ENCODE data around the gene IDI1.
"Not testable (repeated sequence)": the region's sequence is repeated elsewhere in the genome, so short reads cannot be mapped to it uniquely, and the experiment has no call there.

Gene IDI1

DNA sequence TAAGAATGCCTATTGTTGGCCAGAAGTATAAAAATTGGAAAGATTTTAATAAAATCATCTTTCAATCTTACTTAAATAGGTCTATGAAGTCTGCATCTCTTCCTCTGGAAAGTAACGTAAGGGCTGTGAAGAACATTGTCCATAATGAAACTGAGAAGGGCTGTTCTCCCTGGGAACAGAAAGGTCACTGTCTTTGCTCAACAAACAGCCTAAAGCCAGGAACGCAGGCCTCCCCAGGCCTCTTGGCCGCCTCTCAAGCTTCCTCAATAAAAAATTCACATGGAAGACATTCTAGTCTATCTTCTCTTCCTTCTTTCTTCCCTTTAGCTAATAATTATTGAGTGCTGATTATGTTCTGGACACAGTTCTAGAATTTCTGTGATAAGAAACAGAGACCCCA, 14.2 kb downstream of the IDI1 start:
- DNase-seq (ENCODE audit: low read depth), result no peak

DNA sequence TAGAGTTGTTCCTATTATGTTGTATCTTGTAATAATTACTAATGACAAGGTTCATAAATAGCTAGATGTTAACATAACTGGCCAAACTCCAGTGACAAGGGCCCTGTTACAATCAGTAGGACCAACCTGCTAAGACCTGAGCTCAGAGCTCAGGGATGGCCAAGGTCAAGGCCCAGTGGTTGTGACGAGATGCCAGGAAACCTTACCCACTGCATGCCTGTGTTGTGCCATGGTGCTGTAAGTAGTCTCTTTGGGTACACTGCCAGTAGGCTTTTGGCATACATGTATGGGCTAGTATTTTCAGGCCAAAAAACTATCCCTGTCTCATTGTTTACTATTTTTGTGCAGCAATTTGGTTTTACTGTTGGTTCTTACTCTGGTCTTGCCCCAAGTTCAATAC, 15.3 kb downstream of the IDI1 start:
- no peak for DNase-seq (ENCODE audit: low read depth)

GRCh38 chr10:1029838-1030237, 19.1 kb downstream of the IDI1 start:
- DNase-seq (ENCODE audit: low read depth), result no peak

DNA sequence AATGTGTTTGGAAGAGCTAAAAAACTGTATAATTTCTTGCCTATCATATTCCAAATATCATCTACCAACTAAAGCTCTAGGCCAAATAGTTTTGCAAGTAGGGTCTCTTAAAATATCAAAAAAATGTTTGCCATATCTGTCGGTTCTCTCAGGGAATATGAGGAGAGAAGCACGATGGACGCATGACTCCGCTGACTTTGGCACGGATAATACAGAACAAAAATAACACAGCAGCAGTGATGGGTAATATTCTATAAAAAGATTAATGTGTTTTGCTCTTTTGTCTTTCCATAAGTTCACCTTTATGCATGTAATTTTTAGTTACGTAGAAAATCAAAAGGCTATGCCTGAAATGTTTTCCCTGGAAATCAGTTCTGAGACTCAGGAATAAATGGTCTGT, 22.3 kb downstream of the IDI1 start:
- no peak for DNase-seq (ENCODE audit: low read depth)

GRCh38 chr10:1025683-1026082, 23.2 kb downstream of the IDI1 start, which contains the start of gene IDI2:
Gene IDI2, minus strand, starts transcription at chr10:1025859. Its CDS starts 1,136 bp downstream, at chr10:1024723.
- DNase-seq (ENCODE audit: low read depth), result no peak

GRCh38 chr10:1024103-1024502, 24.8 kb downstream of the IDI1 start:
- DNase-seq (ENCODE audit: low read depth), result no peak

GRCh38 chr10:1022413-1022812, 26.5 kb downstream of the IDI1 start:
- DNase-seq (ENCODE audit: low read depth), result no peak

DNA sequence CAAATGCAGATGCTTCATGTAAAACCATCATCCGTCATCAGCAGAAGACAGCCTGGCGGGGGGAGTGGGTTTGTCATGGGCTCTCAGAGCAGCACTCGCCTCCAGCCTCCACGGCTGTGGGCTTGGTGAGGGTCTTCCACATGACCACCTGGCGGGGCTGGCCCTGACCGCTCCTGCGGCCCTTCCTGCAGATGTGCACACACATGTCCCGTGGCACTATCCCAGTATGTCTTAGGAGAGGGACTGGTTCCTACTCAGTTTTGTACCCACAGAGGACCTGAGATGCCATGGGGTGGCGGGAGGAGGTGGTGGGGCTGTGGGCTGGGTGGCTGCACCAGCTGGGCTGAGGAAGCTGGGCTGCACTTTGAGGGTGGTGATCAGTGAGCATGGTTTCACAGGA, 28.0 kb downstream of the IDI1 start:
- no peak for DNase-seq (ENCODE audit: low read depth)

DNA sequence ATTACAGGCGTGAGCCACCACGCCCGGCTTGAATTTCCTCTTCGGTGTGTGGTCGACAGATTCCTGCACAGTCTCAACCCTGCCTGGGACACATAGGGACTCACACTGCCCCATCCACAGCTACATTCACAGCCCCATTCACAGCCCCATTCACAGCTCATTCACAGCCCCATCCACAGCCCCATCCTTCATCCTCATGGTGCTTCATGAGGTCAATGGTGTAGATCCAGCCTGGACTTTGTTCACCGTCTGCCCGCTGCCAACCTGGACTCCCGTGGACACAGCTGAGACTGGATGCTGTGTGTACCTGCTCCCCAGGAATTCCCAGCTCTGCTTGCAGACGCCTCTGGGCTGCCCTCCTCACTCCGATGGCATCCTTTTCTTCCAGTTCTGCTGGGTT, 28.5 kb downstream of the IDI1 start:
- DNase-seq (ENCODE audit: low read depth), result no peak

- no peak for DNase-seq (ENCODE audit: low read depth)
Observed at GRCh38 chr10:1019362-1019761, 29.6 kb downstream of the IDI1 start.

- DNase-seq (ENCODE audit: low read depth), result no peak
Observed at GRCh38 chr10:1015688-1016087, 33.2 kb downstream of the IDI1 start.

DNA sequence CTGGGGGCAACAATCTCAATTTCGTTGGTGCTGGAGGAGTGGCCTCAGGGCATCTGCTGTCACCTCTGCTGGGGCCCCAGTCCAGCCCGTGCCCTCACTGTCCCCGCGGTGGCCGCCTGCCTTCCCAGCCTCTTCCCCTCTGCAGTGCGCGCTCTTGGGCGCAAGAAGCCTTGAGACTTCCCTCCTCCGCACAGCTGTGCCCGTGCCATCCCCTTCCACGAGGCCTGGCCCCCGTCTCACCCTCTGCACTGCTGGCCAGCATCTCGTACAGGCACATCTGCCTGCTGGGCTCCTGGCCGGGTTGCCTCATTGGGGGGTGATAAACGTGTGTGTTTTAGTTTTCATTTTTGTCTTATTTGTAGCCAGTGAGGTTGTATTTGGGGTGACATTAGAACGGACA, 37.2 kb downstream of the IDI1 start:
- no peak for DNase-seq (ENCODE audit: low read depth)

GRCh38 chr10:1010703-1011102, 38.2 kb downstream of the IDI1 start:
- DNase-seq (ENCODE audit: low read depth), result no peak

- DNase-seq (ENCODE audit: low read depth), result not testable (repeated sequence)
Observed at GRCh38 chr10:1009947-1010346, 39.0 kb downstream of the IDI1 start.

DNA sequence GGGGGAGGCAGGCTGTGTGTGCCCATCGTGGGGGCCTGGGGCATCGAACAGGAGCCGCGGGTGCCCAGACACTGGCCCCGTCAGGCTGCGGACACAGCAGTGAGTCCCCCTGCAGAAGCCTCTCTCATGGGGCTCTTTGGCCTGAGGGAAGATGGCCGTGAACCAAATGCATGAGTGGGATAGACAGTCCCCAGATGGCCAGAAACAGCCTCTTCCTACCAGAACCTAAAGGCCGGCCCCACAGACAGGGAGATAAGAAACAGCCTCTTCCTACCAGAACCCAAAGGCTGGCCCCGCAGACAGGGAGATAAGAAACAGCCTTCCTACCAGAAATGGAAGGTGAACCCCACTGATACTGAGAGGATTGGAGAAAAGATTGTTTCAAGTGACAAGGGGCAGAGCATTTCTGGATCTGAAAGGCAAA, 39.8 kb downstream of the IDI1 start:
- no peak for DNase-seq (ENCODE audit: low read depth)

- no peak for DNase-seq (ENCODE audit: low read depth)
Observed at GRCh38 chr10:1007583-1007982, 41.3 kb downstream of the IDI1 start.

DNA sequence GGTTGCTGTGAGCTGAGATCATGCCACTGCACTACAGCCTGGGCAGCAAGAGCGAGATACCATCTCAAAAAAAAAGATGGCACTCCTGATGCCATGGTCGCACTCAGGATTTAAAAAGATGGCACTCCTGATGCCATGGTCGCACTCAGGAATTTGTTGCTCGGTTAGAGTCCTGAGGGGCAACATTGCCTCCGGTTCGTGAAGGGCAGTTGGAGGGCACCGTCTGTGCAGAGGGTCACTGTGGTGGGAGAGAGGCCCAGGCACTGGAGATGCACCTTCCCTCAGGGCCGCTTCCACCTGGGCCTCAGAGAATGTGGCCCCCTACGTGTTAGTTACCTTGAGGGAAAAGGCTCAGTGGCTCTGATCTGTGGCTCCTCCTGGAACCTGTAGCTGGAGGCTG, 42.3 kb downstream of the IDI1 start:
- no peak for DNase-seq (ENCODE audit: low read depth)

DNA sequence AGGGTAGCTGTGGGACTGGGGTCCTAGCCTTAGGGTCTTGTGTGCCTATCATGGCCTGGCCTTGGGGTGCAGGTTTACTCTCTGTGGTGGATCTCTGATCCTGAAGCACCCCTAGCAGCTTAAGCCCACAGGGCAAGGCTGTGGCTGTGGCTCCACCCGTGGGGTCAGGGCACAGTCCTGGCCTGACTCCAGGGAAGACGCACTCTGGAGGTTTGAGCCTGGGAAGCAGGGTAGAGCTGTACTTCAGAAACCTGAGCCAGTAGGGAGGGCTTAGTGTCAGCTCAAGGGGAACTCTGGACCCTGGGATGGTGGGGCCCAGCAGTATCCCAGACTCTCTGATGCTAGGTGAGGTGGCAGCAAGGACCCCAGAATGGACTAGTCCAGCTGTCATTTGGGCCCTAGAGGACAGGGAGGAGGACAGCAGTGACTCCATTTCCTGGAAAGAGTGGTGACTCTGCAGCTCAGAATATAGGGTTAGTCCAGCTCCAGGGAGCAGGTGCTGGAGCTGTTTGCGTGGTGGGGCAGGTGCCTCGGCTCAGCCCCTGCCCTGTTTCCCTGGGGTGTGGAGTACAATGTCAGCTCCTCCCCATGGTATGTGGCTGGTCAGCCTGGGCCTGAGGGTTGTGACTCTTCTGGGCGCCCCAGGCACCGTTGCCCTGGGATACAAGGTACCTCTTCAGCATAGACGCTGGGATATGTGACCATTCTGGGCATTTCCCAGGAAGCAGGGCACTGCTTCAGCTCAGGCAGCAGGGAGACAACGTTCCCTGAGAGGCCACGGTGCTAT, 44.8 kb downstream of the IDI1 start:
- DNase-seq (ENCODE audit: low read depth), result no peak

DNA sequence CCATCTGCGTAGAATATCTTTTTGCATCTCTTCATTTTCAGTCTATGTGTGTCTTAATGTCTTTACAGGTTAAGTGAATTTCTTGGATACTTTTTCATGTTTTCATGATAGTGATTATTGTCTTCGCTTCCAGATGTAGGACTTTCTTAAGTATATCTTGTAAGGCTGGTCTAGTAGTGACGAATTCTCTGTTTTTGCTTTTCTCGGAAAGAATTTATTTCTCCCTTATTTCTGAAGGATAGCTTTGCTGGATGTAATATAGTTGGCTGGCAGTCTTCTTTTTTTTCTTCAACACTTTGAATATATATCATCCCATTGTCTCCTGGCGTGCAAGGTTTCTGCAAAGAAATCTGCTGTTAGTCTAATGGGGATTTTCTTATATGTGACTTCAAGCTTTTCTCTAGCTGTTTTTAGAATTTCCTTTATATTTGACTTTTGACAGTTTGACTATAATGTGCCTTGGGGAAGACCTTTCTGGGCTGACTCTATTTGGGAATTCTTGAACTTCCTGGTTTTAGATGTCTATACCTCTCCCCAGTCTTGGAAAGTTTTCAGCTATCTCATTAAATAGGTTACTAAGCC, 46.4 kb downstream of the IDI1 start:
- DNase-seq (ENCODE audit: low read depth), result no peak

- no peak for DNase-seq (ENCODE audit: low read depth)
Observed at GRCh38 chr10:997266-998022, 51.5 kb downstream of the IDI1 start.

DNA sequence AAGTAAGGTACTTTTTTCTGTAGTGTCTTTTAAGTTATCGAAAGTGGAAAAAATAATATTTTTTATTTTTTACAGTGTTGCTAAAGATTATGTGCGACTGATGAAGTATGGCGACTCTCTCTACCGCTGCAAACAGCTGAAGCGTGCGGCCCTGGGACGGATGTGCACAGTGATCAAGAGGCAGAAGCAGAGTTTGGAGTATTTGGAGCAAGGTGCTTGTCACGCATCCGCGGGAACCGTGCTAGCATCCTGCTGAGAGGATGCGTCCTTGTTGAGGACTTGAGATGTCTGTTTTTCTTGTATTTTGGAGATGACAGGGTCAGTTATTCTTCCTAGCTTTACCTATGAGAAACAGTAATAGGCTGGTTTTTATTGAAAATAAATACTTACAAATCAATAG, 52.9 kb downstream of the IDI1 start:
- DNase-seq (ENCODE audit: low read depth), result no peak

- DNase-seq (ENCODE audit: low read depth), result no peak
Observed at GRCh38 chr10:995559-995926, 53.4 kb downstream of the IDI1 start.

GRCh38 chr10:994836-995558, 53.9 kb downstream of the IDI1 start:
- DNase-seq (ENCODE audit: low read depth), result no peak
